ENCODE results near the gene CDC14A.
"Not testable (repeated sequence)": the region's sequence is repeated elsewhere in the genome, so short reads cannot be mapped to it uniquely, and the experiment has no call there.

Gene CDC14A, protein sequence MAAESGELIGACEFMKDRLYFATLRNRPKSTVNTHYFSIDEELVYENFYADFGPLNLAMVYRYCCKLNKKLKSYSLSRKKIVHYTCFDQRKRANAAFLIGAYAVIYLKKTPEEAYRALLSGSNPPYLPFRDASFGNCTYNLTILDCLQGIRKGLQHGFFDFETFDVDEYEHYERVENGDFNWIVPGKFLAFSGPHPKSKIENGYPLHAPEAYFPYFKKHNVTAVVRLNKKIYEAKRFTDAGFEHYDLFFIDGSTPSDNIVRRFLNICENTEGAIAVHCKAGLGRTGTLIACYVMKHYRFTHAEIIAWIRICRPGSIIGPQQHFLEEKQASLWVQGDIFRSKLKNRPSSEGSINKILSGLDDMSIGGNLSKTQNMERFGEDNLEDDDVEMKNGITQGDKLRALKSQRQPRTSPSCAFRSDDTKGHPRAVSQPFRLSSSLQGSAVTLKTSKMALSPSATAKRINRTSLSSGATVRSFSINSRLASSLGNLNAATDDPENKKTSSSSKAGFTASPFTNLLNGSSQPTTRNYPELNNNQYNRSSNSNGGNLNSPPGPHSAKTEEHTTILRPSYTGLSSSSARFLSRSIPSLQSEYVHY

DNA sequence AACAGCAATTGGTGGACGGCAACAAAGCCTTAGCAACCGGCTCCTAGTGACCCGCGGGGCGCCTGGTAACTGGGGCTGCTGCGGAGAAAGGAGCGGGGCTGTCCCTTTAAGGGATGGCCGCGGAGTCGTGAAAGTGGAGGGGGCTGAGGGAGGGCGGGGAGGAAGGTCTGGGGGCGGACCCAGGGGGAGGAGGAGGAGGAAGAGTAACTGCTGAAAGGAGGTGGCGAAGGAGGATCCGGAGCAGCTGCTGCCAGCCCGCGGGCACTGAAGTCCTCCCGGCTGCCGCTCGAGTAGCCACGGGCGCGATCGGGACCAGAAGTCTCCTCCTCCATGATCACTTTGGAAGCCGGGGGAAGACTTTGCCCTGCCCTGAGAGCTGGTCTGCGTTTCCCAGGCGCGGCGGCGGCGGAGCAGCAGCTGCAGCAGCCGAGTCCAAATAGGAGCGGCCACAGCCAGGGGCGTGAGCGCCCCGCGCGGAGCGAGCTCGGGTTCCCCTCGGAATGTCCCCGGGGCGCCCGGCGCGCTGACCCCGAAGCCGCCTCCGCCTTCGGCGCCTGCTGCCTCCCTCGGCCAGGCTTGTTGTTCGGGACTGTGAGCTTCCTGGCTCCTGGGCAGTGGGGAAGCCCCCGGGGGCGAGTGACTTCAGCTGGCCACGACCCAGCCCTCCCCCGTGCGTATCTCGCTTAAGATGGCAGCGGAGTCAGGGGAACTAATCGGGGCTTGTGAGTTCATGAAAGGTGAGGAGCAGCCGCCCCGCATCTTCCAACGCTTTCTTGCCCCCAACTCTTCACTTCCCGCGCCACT is at the start of gene CDC14A:
TSS of gene CDC14A (plus strand) at position 240 of the 804 bp plus-strand sequence. CDS start at position 689, 449 bp downstream.
- DNase-seq (ENCODE audit: extremely low spot score, insufficient read length, low read depth) (peak; percentile 87), FAIRE-seq (no peak)

DNA sequence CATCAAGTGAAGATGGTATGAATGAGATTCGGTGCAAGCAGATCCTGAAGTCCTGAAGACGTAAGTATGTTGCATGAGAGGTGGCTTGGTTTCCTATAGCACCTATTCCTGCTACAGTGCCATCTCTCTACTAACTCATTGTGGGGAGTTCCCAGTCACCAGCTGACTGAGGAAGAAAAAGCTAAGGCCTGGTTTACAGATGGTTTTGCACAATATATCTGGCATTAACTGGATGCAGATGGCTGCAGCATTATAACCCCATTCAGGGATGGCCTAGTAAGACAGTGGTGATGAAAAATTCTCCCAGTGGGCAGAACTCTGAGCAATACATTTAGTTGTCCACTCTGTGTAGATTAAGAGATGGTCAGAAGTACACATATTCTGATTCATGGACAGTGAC is 49.6 kb upstream of the CDC14A start:
- FAIRE-seq (no peak), DNase-seq (ENCODE audit: extremely low spot score, insufficient read length, low read depth) (no peak)

DNA sequence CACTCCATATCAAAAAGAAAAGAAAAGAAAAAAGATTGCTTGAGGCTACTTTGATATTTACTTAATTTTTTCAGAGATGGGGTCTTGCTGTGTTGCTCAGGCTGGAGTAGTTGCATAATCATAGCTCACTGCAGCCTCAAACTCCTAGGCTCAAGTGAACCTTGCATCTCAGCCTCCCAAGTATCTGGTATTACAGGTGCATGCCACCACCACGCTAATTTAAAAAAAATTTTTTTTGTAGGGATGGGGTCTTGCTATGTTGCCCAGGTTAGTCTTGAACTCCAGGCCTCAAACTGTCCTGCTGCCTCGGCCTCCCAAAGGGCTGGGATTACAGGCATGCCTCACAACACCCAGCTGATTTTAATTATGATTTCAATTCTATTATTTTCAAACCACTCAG is 48.1 kb upstream of the CDC14A start:
- DNase-seq (ENCODE audit: extremely low spot score, insufficient read length, low read depth) (no peak), FAIRE-seq (no peak)

DNA sequence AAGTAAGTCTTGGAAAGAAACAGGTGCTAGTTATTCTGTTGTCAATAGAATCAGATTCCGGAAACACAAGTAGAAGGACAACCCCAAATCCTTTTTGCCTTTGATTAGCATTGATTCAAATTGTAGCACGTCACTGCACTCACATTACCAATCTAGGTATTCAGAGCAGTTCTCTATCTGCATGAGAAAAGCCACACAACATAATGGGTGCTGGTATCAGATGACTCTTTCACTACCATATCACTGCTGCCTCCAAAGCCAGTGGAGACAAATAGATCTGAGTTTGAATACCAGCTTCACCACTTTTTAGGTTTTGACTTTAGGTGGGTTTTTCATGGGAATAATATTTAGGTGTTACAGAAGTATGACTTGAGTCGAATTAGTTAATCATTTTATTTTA is 47.4 kb upstream of the CDC14A start:
- DNase-seq (ENCODE audit: extremely low spot score, insufficient read length, low read depth) (no peak), FAIRE-seq (no peak)

DNA sequence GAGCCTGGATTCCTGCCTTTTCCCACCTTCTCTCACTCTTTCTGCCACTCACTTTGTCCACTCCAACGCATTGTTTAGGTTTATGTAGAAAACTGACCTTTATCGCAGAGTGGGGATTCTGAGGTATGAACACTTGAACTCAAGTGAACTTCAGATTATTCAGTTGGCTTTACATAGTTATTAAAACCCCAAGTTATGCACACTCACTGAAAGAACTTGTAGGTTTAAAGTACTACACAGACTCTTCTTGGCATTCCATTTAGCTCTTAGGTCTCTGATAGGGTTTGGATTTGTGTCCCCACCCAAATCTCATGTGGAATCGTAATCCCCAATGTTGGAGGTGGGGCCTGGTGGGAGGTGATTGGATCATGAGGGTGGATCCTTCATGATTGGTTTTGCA is 46.4 kb upstream of the CDC14A start:
- FAIRE-seq (no peak), DNase-seq (ENCODE audit: extremely low spot score, insufficient read length, low read depth) (no peak)

DNA sequence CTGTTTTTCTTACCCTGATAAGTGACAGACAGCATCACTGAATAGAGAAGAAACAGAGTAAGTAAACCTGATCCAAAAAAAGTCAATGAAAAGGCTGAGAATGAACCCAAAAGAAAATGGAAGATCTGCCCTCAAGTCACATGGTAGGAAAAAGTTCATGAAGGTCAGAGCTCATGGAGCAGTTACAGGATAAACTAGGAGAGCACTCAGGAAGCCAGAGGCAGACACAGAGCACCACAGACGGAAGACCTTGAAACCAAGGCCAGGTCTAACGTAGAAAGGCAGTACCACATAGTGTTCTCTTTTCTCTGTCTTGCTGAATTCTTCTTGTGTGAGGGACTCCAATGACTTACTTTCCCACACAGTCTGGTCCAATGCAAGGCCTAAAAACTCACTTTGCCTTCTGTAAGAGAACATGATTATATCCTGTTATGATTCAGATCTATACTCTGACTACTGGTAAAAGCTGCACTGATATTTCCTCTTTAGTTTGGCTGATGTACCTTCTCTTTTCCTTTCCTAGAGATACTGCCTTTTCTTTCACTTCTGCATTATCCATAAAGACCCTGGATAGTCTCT is 45.5 kb upstream of the CDC14A start:
- FAIRE-seq (no peak), DNase-seq (ENCODE audit: extremely low spot score, insufficient read length, low read depth) (no peak)

DNA sequence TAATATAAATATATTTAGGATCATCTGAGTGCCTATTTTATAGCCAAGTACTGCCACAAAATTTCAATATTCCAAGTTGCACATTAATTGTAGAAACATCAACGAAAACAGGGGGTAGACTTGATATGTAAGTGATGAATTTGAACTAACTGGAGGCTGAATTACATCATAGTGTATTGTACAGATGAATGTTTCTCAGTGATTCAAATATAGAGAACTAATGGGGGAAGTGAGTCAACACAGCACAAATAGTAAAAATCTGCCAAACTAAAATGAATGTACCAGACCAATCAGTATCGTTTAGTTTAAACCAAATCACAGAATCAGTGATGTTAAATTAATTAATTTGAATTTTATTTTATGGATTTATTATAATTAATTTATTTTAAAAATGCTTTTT is 43.5 kb upstream of the CDC14A start:
- FAIRE-seq (no peak), DNase-seq (ENCODE audit: extremely low spot score, insufficient read length, low read depth) (no peak)

DNA sequence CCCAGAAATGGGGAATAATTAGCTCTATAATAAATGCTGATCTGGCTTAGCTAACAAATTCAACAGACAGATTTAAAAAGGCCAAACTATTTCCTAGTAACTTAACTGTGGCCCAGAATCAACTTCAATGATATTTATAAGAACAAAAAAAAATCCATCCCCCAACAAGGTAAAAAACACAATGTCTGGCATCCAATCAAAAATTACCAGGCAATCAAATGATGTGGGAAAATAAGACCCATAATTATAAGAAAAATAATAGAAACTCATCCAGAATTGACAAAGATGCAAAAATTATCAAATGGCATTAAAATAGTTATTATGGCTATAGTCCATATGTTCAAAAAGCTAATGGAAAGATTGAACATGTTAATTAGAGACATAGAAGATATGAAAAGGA is 42.4 kb upstream of the CDC14A start:
- FAIRE-seq, result no peak
- DNase-seq (ENCODE audit: extremely low spot score, insufficient read length, low read depth), result no peak

DNA sequence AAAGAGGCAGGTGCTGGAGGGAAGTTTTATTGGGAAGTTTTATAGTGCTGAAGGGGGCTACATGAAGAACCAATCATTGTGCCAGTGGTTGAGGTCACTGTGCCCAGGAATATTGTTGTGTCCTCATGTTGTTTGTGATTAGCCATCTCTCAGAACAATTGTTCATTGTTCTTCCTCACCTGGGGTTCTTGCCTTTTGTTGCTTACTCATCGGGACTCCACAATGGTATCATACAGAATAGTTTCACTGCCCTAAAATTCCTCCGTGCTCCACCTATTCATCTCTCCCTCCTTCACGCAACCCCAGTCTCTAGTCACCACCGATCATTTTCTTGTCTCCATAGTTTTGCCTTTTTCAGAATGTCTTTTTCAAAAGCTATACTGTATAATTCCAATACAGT is 38.9 kb upstream of the CDC14A start:
- no peak for FAIRE-seq
- DNase-seq (ENCODE audit: extremely low spot score, insufficient read length, low read depth), result no peak

DNA sequence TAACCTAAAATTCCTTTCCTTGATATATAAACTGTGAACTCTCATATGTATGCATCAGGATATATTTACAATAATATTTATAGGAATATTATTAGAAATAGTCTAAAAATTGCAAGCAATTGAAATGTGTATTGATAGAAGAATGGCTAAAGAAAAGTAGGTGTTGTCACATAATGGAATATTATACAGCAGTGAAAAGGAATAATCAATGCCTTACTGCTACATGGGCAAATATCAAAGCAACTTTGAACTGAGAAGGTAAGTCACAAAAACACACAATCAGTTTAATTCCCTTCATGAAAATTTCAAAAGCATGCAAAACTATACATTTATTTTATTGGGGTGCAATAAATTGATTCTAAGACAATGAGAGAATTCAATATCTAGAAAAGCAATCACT is 35.7 kb upstream of the CDC14A start:
- FAIRE-seq, result no peak
- DNase-seq (ENCODE audit: extremely low spot score, insufficient read length, low read depth), result no peak

DNA sequence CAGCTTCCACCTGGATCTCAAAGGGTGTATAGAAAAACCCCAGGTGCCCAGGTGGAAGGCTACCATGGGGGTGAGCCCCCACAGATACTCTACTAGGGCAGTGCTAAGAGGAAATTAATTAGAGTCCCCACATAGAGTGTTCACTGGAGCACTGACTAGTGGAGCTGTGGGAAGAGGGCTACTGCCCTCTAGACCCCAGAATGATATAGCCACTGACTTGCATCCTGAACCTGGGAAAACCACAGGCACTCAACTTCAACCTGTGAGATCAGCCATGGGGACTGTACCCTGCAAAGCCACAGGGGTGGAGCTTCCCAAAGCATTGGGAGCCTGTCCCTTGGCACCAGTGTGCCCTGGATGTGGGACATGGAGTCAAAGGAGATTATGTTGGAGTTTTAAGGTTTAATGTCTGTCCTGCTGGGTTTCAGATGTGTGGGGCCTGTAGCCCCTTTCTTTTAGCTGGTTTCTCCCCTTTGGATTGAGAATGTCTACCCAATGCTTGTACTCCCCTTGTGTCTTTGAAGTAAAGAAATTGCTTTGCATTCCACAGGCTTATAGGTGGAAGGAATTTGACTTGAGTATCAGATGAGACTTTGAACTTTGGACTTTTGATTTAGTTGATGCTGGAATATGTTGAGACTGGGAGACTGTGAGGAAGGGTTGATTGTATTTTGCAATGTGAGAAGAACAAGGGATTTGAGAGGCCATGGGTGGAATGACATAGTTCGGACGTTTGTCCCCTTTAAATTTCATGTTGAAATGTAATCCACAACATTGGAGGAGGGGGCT is 31.8 kb upstream of the CDC14A start:
- FAIRE-seq (no peak), DNase-seq (ENCODE audit: extremely low spot score, insufficient read length, low read depth) (no peak)

DNA sequence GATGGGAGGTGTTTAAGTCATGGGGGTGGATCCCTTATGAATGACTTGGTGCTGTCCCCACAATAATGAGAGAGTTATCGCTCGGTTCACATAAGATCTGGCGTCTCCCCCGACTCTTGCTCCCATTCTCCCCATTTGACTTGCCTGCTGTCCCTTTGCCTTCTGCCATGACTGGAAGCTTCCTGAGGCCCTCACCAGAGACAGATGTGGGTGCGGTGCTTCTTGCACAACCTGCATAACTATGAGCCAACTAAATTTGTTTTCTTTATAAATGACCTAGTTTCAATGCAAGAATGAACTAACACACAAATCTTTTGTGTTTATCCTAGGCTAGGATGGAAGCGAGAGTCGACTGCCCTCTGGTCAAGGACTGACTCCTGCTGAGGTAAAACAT is 31.2 kb upstream of the CDC14A start:
- DNase-seq (ENCODE audit: extremely low spot score, insufficient read length, low read depth), result no peak
- FAIRE-seq, result no peak

DNA sequence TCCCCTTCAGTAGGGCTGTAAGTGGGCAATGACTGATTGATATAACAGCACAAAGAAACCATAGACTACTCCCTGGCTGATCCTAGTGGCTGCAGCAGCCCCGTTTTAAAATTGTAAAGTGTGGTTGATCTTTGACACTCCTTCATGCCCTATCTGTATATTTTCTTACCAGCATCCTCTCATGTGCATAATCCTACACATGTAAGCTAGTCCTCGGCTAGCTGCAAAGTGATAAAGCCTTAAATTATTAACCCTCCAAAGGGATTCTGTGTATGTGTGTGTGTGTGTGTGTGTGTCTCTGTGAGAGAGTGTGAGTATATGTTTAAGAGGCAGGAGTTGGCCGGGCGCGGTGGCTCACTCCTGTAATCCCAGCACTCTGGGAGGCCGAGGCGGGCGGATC is 30.8 kb upstream of the CDC14A start:
- FAIRE-seq (no peak), DNase-seq (ENCODE audit: extremely low spot score, insufficient read length, low read depth) (no peak)

DNA sequence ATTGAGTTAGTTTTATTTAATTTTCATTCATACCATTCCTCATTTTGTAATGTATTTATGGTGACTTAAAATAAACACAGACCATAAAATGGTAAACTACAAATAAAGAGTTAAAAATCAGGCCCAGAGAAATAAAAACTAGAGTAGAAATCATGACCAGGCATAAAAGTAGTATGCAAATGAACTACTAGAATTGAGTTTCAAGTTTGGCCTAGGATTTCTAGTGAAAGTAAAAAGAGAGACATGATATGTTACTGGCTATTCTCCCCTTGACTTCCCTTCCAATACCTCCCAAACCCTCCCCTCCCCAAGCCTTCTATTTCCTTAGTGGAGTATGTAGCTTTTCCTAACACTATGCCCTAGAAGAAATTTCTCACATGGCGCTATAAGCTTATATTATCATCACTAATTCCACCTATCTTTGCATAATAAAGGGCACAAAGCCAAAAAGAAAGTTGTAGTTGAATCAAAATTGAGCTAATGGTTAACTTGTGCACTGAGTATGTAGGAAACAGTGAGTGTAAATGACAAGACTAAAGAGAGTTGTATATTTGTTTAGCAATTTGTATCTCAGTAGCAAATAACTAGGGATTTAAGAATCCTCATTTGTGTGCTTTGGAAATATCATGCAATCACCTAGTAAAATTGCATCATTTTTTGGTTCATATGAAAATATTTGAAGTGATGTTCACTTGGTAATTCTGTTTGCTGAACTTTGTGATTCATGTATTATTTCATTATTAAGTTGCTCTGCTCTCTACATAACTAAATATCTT is 29.7 kb upstream of the CDC14A start:
- DNase-seq (ENCODE audit: extremely low spot score, insufficient read length, low read depth), result no peak
- FAIRE-seq, result peak; percentile 52

DNA sequence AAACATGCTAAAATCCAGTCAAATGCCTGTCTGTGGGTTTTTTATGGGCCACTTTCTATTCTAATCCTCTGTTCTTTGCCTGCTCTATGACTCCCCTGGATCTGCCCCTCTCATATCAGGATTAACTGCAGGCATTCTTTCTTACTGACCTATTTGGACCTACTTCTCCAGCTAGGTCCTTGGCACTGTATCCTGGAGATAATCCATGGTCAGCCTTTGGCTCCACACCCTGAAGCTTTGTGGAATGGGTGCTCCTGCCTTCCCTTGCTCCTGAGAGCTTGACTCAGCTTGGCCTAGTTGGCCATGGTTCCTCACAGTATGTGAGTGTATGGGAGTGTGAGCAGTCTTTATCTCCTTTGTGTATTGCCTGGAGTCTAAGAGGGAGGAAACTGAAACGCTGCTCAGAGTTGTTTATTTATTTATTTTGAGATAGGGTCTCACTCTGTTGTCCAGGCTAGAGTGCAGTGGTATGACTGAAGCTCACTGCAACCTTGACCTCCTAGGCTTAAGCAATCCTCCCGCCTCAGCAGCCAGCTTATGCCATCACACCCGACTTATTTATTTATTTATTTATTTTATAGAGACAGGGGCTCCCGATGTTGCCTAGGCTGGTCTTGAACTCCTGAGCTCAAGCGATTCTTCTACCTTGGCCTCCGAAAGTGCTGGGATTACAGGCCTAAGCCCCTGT is 28.7 kb upstream of the CDC14A start:
- DNase-seq (ENCODE audit: extremely low spot score, insufficient read length, low read depth) (no peak), FAIRE-seq (no peak)

DNA sequence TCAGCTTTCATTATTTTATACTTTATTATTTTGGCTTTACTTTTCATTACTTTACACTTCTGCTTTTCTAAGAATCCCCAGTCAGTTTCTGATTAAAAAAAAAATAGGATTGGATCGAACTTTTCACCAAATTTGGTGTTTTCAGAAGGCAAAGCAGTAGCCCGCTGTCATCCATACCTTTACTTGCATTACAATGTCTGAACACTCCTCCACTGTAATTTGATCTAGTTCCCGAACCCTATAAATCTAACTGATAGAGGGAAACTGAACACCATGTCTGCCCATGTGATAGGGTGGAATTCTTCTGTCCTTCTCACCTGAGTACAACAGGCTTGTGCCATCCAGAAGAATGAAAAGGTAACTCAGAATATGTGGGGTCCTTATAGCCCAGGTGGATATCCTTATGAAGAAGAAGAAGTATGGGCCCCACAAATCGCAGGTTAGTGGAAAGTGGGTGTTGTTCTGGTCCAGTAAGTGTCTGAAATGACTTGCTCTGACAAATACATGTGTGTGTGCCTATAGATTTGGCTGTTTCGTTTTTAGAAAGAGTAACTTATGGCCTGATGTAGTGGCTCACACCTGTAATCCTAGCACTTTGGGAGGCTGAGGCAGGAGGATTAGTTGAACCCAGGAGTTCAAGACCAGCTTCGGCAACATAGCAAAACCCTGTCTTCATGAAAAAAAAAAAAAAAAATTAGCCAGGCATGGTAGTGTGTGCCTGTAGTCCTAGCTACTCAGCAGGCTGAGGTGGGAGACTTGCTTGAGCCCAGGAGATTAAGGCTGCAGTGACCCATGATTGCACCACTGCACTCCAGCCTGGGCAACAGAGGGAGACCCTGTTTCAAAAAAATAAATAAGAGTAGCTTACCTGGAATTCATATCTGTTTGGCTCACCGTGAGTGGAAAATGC is 26.6 kb upstream of the CDC14A start:
- peak; percentile 33 for FAIRE-seq
- DNase-seq (ENCODE audit: extremely low spot score, insufficient read length, low read depth), result no peak

DNA sequence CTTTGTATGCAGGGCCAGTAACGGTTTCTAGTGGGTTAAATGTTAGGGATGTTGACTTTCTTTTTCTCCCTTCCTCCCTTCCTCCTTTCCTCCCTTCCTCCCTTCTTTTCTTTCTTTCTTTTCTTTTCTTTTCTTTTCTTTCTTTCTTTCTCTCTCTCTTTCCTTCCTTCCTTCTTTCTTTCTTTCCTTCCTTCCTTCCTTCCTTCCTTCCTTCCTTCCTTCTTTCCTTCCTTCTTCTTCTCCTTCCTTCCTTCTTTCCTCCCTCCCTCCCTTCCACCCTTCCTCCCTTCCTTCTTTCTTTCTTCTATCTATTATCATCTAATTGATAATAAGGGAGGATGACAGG is 26.0 kb upstream of the CDC14A start:
- not testable (repeated sequence) for DNase-seq (ENCODE audit: extremely low spot score, insufficient read length, low read depth); FAIRE-seq

DNA sequence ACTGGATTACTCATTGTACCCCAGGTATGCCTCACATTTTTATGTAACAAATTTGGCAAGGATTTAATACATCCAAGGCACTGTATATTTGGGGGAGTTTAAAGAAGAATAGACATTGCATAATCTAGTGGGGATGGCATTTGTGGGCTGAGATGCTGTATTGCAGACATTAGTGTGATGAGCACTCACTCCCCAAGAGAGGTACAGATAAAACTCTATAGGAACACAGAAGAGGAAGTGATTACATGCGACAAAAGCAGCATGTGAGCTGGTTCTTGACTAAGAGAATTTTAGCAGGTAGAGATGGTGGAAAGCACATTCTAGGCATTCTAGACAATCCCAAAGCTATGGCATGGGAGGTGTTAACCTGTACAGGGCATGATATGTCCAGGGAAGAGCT is 24.2 kb upstream of the CDC14A start:
- no peak for DNase-seq (ENCODE audit: extremely low spot score, insufficient read length, low read depth)
- no peak for FAIRE-seq
